H9 (cell line): ENCODE measurements around the gene PIK3C3. TPM values are rescaled to one million over a fixed set of nuclear protein-coding genes. Genes with fewer than 3 reads are reported as not detected.

Source experiments
- DNase-seq: peaks from one replicate; pipeline ENCODE4 v3.0.0-alpha.2; 2017
- H2AFZ ChIP-seq: one replicate; pipeline ENCODE4 v1.6.1; 2013; ENCODE audit warnings: mild to moderate bottlenecking, low read length, control low read depth, moderate library complexity
- H2AK5ac ChIP-seq: 2 replicates; pipeline ENCODE4 v1.6.1; 2013; ENCODE audit warnings: low read length, control low read depth, mixed read lengths; ENCODE audit not compliant: insufficient read length
- H2BK120ac ChIP-seq: one replicate; pipeline ENCODE4 v1.6.1; 2013; ENCODE audit warnings: low read depth, mild to moderate bottlenecking, low read length, control low read depth, inconsistent platforms; ENCODE audit not compliant: poor library complexity, severe bottlenecking
- H2BK12ac ChIP-seq: 2 replicates; pipeline ENCODE4 v1.6.1; 2013; ENCODE audit warnings: low read length, control low read depth, mixed read lengths, low read depth; ENCODE audit not compliant: insufficient read length
- H2BK15ac ChIP-seq: 2 replicates; pipeline ENCODE4 v1.6.1; 2013; ENCODE audit warnings: low read depth, low read length, control low read depth
- H2BK20ac ChIP-seq: one replicate; pipeline ENCODE4 v1.6.1; 2013; ENCODE audit warnings: low read depth, mild to moderate bottlenecking, low read length, control low read depth, inconsistent platforms; ENCODE audit not compliant: poor library complexity, severe bottlenecking
- H2BK5ac ChIP-seq: 2 replicates; pipeline ENCODE4 v1.6.1; 2013; ENCODE audit warnings: low read length, control low read depth, mixed read lengths; ENCODE audit not compliant: insufficient read length
- H3K14ac ChIP-seq: 2 replicates; pipeline ENCODE4 v1.6.1; 2013; ENCODE audit warnings: low read length, control low read depth; ENCODE audit not compliant: insufficient read depth
- H3K18ac ChIP-seq: 2 replicates; pipeline ENCODE4 v1.6.1; 2013; ENCODE audit warnings: low read depth, mild to moderate bottlenecking, mixed read lengths, low read length, control low read depth; ENCODE audit not compliant: insufficient read length
- H3K23ac ChIP-seq: 2 replicates; pipeline ENCODE4 v1.6.1; 2013; ENCODE audit warnings: low read length, control low read depth, mixed read lengths, low read depth; ENCODE audit not compliant: insufficient read length
- H3K23me2 ChIP-seq: 2 replicates; pipeline ENCODE4 v1.6.1; 2013; ENCODE audit warnings: low read depth, mild to moderate bottlenecking, mixed read lengths, low read length, control low read depth; ENCODE audit not compliant: insufficient read length, poor library complexity, severe bottlenecking
- H3K27ac ChIP-seq: 2 replicates; pipeline ENCODE4 v1.5.1; 2013; ENCODE audit warnings: low read length, control low read depth, mixed read lengths, low read depth; ENCODE audit not compliant: insufficient read length
- H3K27me3 ChIP-seq: 2 replicates; pipeline ENCODE4 v1.6.1; 2013; ENCODE audit warnings: low read length, control low read depth, inconsistent platforms; ENCODE audit not compliant: insufficient read depth
- H3K4ac ChIP-seq: 2 replicates; pipeline ENCODE4 v1.6.1; 2013; ENCODE audit warnings: low read depth, mild to moderate bottlenecking, control low read depth, inconsistent platforms, low read length, moderate library complexity
- H3K4me1 ChIP-seq: 2 replicates; pipeline ENCODE4 v1.6.1; 2013; ENCODE audit warnings: low read length, control low read depth, inconsistent platforms; ENCODE audit not compliant: insufficient read depth
- H3K4me2 ChIP-seq: 2 replicates; pipeline ENCODE4 v1.6.1; 2013; ENCODE audit warnings: low read length, control low read depth, mixed read lengths; ENCODE audit not compliant: insufficient read length, insufficient read depth
- H3K56ac ChIP-seq: 2 replicates; pipeline ENCODE4 v1.6.1; 2013; ENCODE audit warnings: low read depth, mild to moderate bottlenecking, mixed read lengths, low read length, control low read depth; ENCODE audit not compliant: insufficient read length
- H3K79me1 ChIP-seq: 2 replicates; pipeline ENCODE4 v1.6.1; 2013; ENCODE audit warnings: low read depth, mild to moderate bottlenecking, moderate library complexity, low read length, control low read depth, inconsistent platforms; ENCODE audit not compliant: insufficient read depth, poor library complexity, severe bottlenecking
- H3K79me2 ChIP-seq: 2 replicates; pipeline ENCODE4 v1.6.1; 2013; ENCODE audit warnings: low read length, control low read depth, inconsistent platforms; ENCODE audit not compliant: insufficient read depth
- H3K9ac ChIP-seq: 2 replicates; pipeline ENCODE4 v1.6.1; 2013; ENCODE audit warnings: low read length, control low read depth, mixed read lengths; ENCODE audit not compliant: insufficient read length; ENCODE audit errors: extremely low read depth
- H3K9me3 ChIP-seq: one replicate; pipeline ENCODE4 v1.6.1; 2013; ENCODE audit warnings: low read depth, low read length, inconsistent platforms; ENCODE audit not compliant: control insufficient read depth
- H3T11ph ChIP-seq: one replicate; pipeline ENCODE4 v1.6.1; 2013; ENCODE audit warnings: mild to moderate bottlenecking, low read length, control low read depth, inconsistent platforms
- H4K20me1 ChIP-seq: one replicate; pipeline ENCODE4 v1.6.1; 2013; ENCODE audit not compliant: control insufficient read depth, insufficient read length, insufficient read depth
- H4K5ac ChIP-seq: 2 replicates; pipeline ENCODE4 v1.6.1; 2013; ENCODE audit warnings: low read depth, mild to moderate bottlenecking, mixed read lengths, low read length, control low read depth; ENCODE audit not compliant: insufficient read length
- H4K8ac ChIP-seq: replicated peaks from 2 replicates; pipeline ENCODE4 v1.6.1; 2013; ENCODE audit warnings: low read length, control low read depth, mixed read lengths, low read depth; ENCODE audit not compliant: insufficient read length
- H4K91ac ChIP-seq: 2 replicates; pipeline ENCODE4 v1.6.1; 2013; ENCODE audit warnings: low read depth, mild to moderate bottlenecking, moderate library complexity, mixed read lengths, low read length, control low read depth; ENCODE audit not compliant: insufficient read length
- H3K27ac Mint-ChIP-seq, 3 experiments: 2 replicates in 2 of 3; 3 replicates in 1 of 3; pipeline ENCODE4 v1.8.0; 2020 to 2021; ENCODE audit warnings: mixed read lengths in 3 of 3, mild to moderate bottlenecking in 1 of 3, moderate library complexity in 1 of 3
- H3K27me3 Mint-ChIP-seq: 2 replicates; pipeline ENCODE4 v1.8.0; 2021; ENCODE audit warnings: low read depth, mild to moderate bottlenecking, moderate library complexity, mixed read lengths
- H3K36me3 Mint-ChIP-seq, 3 experiments: 2 replicates in 2 of 3; 3 replicates in 1 of 3; pipeline ENCODE4 v1.8.0; 2020 to 2021; ENCODE audit warnings: low read depth in 3 of 3, mixed read lengths in 3 of 3; ENCODE audit not compliant: insufficient read depth in 1 of 3
- H3K4me1 Mint-ChIP-seq, 2 experiments: 2 replicates each; pipeline ENCODE4 v1.8.0; 2020; ENCODE audit warnings: mixed read lengths in 2 of 2
- H3K4me3 Mint-ChIP-seq, 2 experiments: 2 replicates in 1 of 2; 3 replicates in 1 of 2; pipeline ENCODE4 v1.8.0; 2020 to 2021; ENCODE audit warnings: mild to moderate bottlenecking in 2 of 2, mixed read lengths in 2 of 2, moderate library complexity in 1 of 2
- H3K9me3 Mint-ChIP-seq, 2 experiments: 2 replicates in 1 of 2; 3 replicates in 1 of 2; pipeline ENCODE4 v1.8.0; 2020; ENCODE audit warnings: mild to moderate bottlenecking in 2 of 2, mixed read lengths in 2 of 2, moderate library complexity in 1 of 2
- WGBS: extraction: QIAGEN DNeasy Blood & Tissue Kit; methylation state at CpG from one replicate; pipeline ENCODE4 v1.1.7; 2013; ENCODE audit warnings: missing lambda C conversion rate, low lambda C conversion rate, mixed read lengths; ENCODE audit not compliant: insufficient read length; ENCODE audit errors: extremely low coverage; 5-methylcytosine and 5-hydroxymethylcytosine counted together
- total RNA-seq: library from RNA; stranded (reverse); gene quantifications from 2 replicates; pipeline ENCODE4 v1.2.1, GENCODE V29; 2021
- TF ChIP-seq, protein P1 (sequence below): fragments of 200-600 bp; sonication (generic); conservative IDR thresholded peaks from 3 replicates; pipeline ENCODE4 v1.8.0; 2021; ENCODE audit warnings: antibody characterized with exemption, mild to moderate bottlenecking

Gene PIK3C3
- total RNA-seq, 1 experiment from 2014 or later = 48.8 TPM

DNA sequence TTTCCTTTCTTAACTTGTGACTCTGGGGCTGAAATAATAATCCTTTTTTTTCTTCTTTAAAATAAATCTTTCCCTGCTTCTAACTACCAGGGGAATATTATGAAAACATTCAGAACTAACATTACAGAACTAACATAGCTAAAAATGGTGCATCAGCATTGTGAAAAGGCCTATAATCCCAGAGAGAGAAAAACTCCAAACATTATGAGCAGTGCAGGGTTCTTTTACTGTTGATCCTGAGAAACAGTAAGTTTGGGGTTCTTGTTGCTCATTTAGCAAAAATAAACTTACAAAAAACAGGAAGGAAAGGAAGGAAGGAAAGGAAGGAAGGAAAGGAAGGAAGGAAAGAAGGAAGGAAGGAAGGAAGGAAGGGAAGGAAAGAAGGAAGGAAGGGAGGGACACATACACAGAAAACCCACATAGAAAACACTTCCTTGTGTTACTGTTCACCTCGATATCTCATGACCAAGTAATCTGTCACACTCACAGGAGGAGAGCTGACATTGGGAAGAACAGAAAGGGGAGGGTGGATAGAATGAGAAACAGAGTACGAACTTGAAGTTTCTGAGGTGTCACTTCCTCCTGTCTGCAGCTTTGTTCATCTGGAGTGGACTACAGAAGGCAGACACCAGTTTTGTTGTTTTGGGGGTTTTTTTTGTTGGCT is 18.4 kb upstream of the PIK3C3 start:
- Histone ChIP-seq H4K20me1 (no peaks in the 10 kb centered on the region), H3K56ac (no peak overlapping the region), H3K27ac (no peak overlapping the region), H3K4me1 (peaks cover 4% of the 10 kb centered on the region; the same call in 1 of the 2 replicates), H3K9me3 (no peaks in the 10 kb centered on the region), H3K79me2 (no peaks in the 10 kb centered on the region), H3K79me1 (no peaks in the 10 kb centered on the region), H4K8ac (no peak overlapping the region), H2BK15ac (no peak overlapping the region), H3K9ac (no peak overlapping the region), H3K27me3 (no peaks in the 10 kb centered on the region), H2BK5ac (no peak overlapping the region), H3K18ac (no peak overlapping the region), H2BK20ac (no peak overlapping the region), H2AK5ac (no peak overlapping the region), H3K4ac (no peak overlapping the region), H3K14ac (no peak overlapping the region), H3K23ac (no peak overlapping the region), H3K23me2 (no peaks in the 10 kb centered on the region), H2AFZ (no peak overlapping the region), H4K91ac (no peak overlapping the region), H4K5ac (no peak overlapping the region), H2BK120ac (no peak overlapping the region), H3K4me2 (no peak overlapping the region), H3T11ph (no peak overlapping the region), H2BK12ac (no peak overlapping the region)
- WGBS = no CpG with 5 or more reads among the region's 2 CpGs
- Mint-ChIP-seq H3K4me3 (no peak overlapping the region), H3K27ac (peak overlapping the region in 1 of 3 experiments; percentile 81; a peak in 1 of 7 replicates), H3K4me1 (peaks cover 9 to 21% of the 10 kb centered on the region in 2 experiments), H3K27me3 (no peaks in the 10 kb centered on the region), H3K36me3 (no peaks in the 10 kb centered on the region), H3K9me3 (no peaks in the 10 kb centered on the region)
- TF ChIP-seq, protein P1, sequence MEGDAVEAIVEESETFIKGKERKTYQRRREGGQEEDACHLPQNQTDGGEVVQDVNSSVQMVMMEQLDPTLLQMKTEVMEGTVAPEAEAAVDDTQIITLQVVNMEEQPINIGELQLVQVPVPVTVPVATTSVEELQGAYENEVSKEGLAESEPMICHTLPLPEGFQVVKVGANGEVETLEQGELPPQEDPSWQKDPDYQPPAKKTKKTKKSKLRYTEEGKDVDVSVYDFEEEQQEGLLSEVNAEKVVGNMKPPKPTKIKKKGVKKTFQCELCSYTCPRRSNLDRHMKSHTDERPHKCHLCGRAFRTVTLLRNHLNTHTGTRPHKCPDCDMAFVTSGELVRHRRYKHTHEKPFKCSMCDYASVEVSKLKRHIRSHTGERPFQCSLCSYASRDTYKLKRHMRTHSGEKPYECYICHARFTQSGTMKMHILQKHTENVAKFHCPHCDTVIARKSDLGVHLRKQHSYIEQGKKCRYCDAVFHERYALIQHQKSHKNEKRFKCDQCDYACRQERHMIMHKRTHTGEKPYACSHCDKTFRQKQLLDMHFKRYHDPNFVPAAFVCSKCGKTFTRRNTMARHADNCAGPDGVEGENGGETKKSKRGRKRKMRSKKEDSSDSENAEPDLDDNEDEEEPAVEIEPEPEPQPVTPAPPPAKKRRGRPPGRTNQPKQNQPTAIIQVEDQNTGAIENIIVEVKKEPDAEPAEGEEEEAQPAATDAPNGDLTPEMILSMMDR = no peak
- no peak for DNase-seq
